HL-60 (cell line): ENCODE measurements around the gene ADAM11.
"Not testable (repeated sequence)": the region's sequence is repeated elsewhere in the genome, so short reads cannot be mapped to it uniquely, and the experiment has no call there.

Experiments
- DNase-seq, 2 experiments: peaks; one replicate each; pipeline ENCODE4 v3.0.0-alpha.2; 2010 to 2020; ENCODE audit warnings: low read depth in 1 of 2, low spot score in 1 of 2
- H3K27ac ChIP-seq: fragments of 250-450 bp; sonication (Bioruptor Pico); replicated peaks from 2 replicates; pipeline ENCODE4 v1.5.1; 2020; ENCODE audit warnings: mild to moderate bottlenecking, moderate library complexity
- H3K27me3 ChIP-seq: fragments of 250-450 bp; sonication (Bioruptor Pico); 2 replicates; pipeline ENCODE4 v1.5.1; 2021; ENCODE audit warnings: mild to moderate bottlenecking, moderate library complexity; ENCODE audit not compliant: insufficient read depth, poor library complexity, severe bottlenecking
- H3K4me3 ChIP-seq: replicated peaks from 2 replicates; pipeline ENCODE4 v1.5.1; 2011; ENCODE audit warnings: mild to moderate bottlenecking, control low read depth, low read length; ENCODE audit not compliant: insufficient read depth
- CTCF ChIP-seq: IDR thresholded peaks from one replicate; pipeline ENCODE4 v1.5.1; 2011; ENCODE audit warnings: low read length, control low read depth, inconsistent platforms; ENCODE audit not compliant: insufficient read depth
- GABPA ChIP-seq: IDR thresholded peaks from 2 replicates; pipeline ENCODE4 v1.6.1; 2012; ENCODE audit warnings: low read depth
- POLR2AphosphoS5 ChIP-seq: IDR thresholded peaks from 2 replicates; pipeline ENCODE4 v1.6.1; 2012; ENCODE audit warnings: low read depth
- REST ChIP-seq: IDR thresholded peaks from 2 replicates; pipeline ENCODE4 v1.6.1; 2012; ENCODE audit warnings: low read depth; ENCODE audit not compliant: insufficient replicate concordance
- SPI1 ChIP-seq: IDR thresholded peaks from 2 replicates; pipeline ENCODE4 v1.6.1; 2012; ENCODE audit warnings: low read depth, mild to moderate bottlenecking, borderline replicate concordance

Gene ADAM11

GRCh38 chr17:44807093-44807816 is 48.5 kb downstream of the ADAM11 start:
- no peak for DNase-seq
- no peak overlapping the region for H3K4me3 ChIP-seq
- no peak overlapping the region for H3K27ac ChIP-seq

GRCh38 chr17:44807817-44808155 is 49.0 kb downstream of the ADAM11 start:
- DNase-seq = no peak
- no peak for TF ChIP-seq CTCF
- TF ChIP-seq GABPA = no peak
- no peak for TF ChIP-seq SPI1
- no peak for TF ChIP-seq POLR2AphosphoS5
- no peak for TF ChIP-seq REST
- Histone ChIP-seq H3K27me3 (peaks cover 15% of the 10 kb centered on the region), H3K4me3 (no peak overlapping the region), H3K27ac (no peak overlapping the region)

More at GRCh38 chr17:44807093-44807816, 48.5 kb downstream of the ADAM11 start:
- TF ChIP-seq GABPA = no peak
- no peak for TF ChIP-seq POLR2AphosphoS5
- TF ChIP-seq SPI1 = no peak
- no peak for TF ChIP-seq CTCF
- TF ChIP-seq REST = no peak
- peaks cover 15% of the 10 kb centered on the region for H3K27me3 ChIP-seq

GRCh38 chr17:44808156-44808555 is 49.4 kb downstream of the ADAM11 start:
- no peak for TF ChIP-seq SPI1
- no peak for TF ChIP-seq CTCF
- no peak for TF ChIP-seq GABPA
- no peak for TF ChIP-seq POLR2AphosphoS5
- no peak for TF ChIP-seq REST
- Histone ChIP-seq H3K4me3 (no peak overlapping the region), H3K27ac (no peak overlapping the region), H3K27me3 (peaks cover 15% of the 10 kb centered on the region)
- DNase-seq = no peak

- not testable (repeated sequence) for DNase-seq, H3K4me3 ChIP-seq, H3K27ac ChIP-seq
- peaks cover 15% of the 10 kb centered on the region for H3K27me3 ChIP-seq
These were observed 50.0 kb downstream of the ADAM11 start for GRCh38 chr17:44808656-44809388.
